GM18868 (cell line): ENCODE measurements around the gene ARL15.

Source experiments
- ATAC-seq: cut with Tn5 transposase; IDR thresholded peaks from one replicate; pipeline ENCODE4 v1.9.1; 2021; ENCODE audit warnings: mild to moderate bottlenecking, moderate library complexity; ENCODE audit not compliant: unreplicated experiment

ARL15 gene

DNA sequence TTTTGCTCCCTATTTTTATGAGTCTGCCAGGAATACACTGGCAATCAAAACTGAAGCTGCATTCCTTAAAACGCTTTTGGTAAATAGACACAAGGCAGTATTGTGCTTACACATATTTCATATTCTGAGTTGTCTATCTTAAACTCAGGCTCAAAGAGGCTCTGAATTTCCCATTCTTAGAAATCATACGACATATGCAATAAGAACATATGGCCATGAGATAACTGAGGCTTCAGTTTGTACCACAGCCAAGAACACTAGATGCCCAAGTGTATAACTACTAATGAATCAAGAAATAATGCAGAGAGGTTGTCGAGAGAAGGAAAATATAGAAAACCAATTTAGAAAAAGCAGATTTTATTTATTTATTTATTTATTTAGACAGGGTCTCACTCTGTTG, 392.5 kb downstream of the ARL15 start:
- ATAC-seq: no peak

DNA sequence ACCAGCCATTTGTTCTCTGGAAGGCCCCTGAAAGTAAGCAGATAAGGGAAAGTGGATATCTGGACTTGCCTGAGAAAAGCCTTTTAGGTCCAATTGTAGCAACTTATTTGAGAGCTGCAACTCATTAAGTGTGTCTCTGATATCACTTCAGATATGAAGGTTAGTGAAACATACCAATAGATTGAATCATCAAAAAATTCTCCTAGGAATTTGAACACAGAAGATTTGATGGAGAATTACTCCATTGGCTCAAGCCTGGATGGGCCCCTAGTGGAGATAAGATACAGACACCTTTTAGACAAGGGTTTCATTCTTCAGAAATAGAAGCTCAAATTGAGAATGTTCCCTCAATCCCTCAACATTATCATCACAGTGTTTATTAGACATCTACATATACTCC, 393.3 kb downstream of the ARL15 start:
- ATAC-seq: no peak

GRCh38 chr5:53915120-53915519, 395.3 kb downstream of the ARL15 start:
- no peak for ATAC-seq

- ATAC-seq: no peak
These were observed 396.4 kb downstream of the ARL15 start for GRCh38 chr5:53913941-53914340.

DNA sequence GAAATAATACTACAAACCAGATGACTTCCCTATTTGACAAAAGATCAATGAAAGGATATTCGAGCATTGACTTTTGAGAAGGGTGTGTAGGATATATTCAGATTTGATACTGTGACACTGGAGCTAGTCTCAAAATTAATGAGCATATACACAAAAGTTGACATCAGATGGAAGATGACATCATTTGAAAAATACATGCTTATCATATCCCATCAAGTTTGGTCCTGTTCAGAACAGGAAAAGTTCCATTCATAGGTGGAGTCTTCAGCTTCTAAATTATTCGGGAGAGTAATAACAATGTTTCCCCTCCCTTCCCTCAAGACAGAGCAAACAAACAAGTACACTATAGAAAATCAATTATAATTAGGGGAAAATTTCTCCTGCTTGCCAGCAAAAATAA, 401.6 kb downstream of the ARL15 start:
- ATAC-seq: no peak

GRCh38 chr5:53907827-53908226, 402.5 kb downstream of the ARL15 start:
- no peak for ATAC-seq

DNA sequence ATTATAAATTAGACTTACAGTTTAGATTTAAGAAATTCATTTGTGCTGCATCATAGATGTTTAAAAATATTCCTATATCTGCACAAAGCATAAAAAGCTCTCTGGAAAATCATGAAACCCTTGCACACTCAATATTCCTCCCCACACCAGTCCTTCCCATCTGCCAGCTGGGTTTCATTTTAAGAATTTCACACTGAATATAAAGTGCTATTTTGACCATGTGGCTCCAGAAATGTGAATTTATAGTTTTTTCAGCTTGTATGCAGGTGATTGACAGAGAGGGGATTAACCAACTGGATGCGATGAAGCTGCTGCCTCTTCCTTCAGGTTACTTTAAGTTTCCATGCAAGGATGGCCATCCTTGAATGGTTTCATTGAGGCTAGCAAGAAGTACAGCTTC, 403.6 kb downstream of the ARL15 start:
- no peak for ATAC-seq

- ATAC-seq: no peak
These were observed 408.0 kb downstream of the ARL15 start for GRCh38 chr5:53902296-53902907.

- no peak for ATAC-seq
These were observed 409.7 kb downstream of the ARL15 start for GRCh38 chr5:53900677-53901076.

GRCh38 chr5:53895091-53895683, 415.2 kb downstream of the ARL15 start:
- no peak for ATAC-seq

GRCh38 chr5:53893626-53894025, 416.7 kb downstream of the ARL15 start:
- ATAC-seq: no peak

GRCh38 chr5:53892224-53892623, 418.1 kb downstream of the ARL15 start:
- ATAC-seq: no peak

- ATAC-seq: no peak
These were observed 419.2 kb downstream of the ARL15 start for GRCh38 chr5:53891159-53891558.

DNA sequence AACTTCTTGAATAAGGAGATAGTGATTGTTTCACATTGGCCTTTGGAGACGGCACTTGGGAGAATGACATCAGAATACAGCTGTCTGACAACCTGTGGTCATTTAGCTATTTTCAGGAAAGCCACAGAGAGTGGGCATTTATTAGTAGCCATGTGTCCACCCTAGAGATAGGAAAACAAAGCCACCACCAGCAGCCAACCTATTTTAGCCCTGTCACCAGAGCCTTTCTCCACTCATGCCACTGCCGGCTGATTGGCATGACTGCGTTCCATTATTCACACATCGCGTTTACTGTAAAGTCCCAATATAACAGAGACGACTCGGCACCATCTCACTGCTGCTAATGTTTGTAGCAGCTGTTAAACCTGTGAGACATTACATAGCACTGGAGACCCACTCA, 419.9 kb downstream of the ARL15 start:
- no peak for ATAC-seq

- no peak for ATAC-seq
These were observed 425.5 kb downstream of the ARL15 start for GRCh38 chr5:53884844-53885243.

GRCh38 chr5:53884417-53884816, 426.0 kb downstream of the ARL15 start:
- no peak for ATAC-seq

DNA sequence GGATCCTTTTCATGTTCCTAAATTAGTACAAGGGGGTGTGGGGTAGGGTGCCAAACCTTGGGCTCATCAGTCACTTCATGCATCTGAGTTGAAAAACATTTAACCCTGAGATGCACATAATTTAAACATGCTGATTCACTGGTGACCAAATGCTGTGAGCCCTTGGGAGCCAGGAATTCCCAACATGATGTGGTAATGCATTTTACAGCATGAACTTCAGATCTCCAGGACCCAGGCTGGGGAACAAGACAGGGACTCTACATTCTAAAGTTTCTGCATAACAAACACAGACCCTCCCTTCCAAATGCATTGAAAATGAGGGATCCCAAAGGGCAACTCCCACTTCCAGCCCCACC, 427.7 kb downstream of the ARL15 start:
- no peak for ATAC-seq

DNA sequence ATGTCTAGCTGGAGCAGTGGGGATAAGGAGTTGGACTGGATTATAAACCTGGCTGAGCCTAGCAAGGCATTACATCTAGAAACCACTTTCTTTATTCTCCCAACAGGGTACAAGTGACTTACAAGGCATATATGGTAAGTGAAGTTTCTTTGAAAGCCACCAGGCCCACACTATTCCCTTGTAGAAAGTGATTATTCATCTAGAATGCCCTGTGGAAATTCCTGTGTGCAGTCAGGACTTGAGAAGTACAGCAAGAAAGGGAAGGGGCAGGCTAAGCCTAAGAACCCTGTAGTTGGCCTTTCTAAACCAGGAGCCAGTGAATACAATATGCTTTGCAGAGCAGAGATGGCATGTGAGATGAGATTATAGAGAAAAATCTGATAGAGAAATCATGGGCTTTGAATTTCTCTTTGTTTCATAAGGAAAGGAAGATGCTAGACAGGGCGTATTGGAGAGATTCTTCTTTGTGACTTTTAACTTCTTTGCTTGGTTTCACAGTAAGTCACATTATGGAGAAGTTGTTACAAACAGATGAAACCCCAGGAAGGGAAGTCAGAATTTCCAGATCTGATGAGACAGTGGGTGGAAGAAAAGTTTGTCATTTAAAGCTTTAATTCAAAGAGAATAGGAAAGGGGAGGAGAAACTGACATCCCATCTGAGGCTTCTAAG, 428.2 kb downstream of the ARL15 start:
- no peak for ATAC-seq

DNA sequence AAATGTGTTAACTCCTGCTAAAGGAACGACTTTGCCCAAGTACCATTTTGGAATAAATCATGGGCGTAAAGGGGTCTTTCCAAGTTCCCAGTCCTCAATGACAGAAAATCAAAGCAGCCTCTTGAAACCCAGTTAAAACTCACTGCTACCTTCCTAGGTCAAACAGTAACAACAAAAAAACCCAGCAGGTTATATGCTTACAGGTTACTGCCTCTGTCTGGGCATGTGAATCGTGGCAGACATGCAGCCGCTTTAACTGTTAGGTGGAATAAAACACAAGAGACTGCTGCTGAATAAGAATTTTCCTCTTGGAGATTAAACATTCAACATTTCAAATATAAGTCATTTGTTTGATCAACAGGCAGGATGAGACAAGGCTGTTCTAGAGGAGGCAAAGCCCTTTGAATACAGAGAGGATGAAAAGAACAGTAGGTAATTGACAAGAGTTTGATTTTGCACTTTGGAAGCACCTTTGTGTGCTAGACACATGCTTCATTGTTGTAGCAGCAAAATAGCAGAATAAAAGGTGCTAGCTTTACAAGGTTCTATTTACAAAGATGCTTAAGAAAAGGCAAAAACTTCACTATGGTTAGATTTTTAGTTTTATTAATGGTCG, 430.6 kb downstream of the ARL15 start:
- no peak for ATAC-seq

DNA sequence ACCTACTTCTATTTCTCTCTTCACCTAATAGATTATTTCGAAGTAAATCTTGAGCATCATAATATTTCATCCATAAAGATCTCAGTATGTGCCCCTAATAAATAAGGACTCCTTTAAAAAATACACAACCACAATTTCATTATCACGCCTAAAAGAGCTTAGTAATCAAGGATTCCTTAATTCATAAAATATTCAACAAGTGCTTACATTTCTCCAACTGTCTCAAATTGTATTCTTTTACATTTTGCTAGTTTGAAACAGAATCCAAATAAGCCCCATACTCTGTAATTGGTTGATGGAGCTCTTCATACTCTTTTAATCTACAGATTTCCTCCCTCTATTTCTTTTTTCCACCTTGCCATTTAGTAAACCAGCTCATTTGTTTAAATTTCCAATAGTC, 432.4 kb downstream of the ARL15 start:
- no peak for ATAC-seq

- ATAC-seq: no peak
These were observed 433.1 kb downstream of the ARL15 start for GRCh38 chr5:53877243-53877642.

DNA sequence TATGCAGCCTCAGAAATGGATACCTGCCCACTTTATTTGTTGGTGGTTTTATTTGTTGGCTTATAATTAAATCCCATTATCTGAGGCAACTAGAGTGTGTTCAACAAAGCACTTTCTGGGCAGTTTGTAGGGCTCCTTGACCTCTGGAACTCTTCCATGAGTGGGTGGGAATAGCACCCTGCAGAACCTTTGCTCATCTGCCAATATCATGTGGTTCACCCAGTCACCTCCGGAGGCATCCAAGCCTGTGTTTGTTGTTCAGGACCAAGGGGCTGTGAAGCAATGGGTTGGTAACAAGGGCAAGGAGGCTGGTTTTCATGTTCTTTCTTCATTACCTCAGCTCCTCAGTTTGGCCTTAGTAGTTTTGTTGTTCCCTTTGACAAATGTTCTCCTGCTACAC, 436.0 kb downstream of the ARL15 start:
- no peak for ATAC-seq
